Upper lobe of right lung (tissue), 1 donor: ENCODE measurements around the gene AGXT2. TPM values are rescaled to one million over a fixed set of nuclear protein-coding genes. Genes with fewer than 3 reads are reported as not detected.

Experiments used
- ATAC-seq: fragments of 200-7000 bp; cut with Tn5 transposase; one replicate; pipeline ENCODE4 v1.9.1; 2020; ENCODE audit warnings: mild to moderate bottlenecking, moderate library complexity
- DNase-seq: peaks from one replicate; pipeline ENCODE4 v3.0.0-alpha.2; 2020
- H3K27ac ChIP-seq: fragments of 200-600 bp; one replicate; pipeline ENCODE4 v1.8.0; 2022
- H3K27me3 ChIP-seq: fragments of 200-600 bp; one replicate; pipeline ENCODE4 v1.8.0; 2022; ENCODE audit warnings: mild to moderate bottlenecking
- H3K36me3 ChIP-seq: fragments of 200-600 bp; one replicate; pipeline ENCODE4 v1.8.0; 2022
- H3K4me1 ChIP-seq: fragments of 200-600 bp; one replicate; pipeline ENCODE4 v1.8.0; 2022
- H3K4me3 ChIP-seq: fragments of 200-600 bp; one replicate; pipeline ENCODE4 v1.8.0; 2022; ENCODE audit warnings: mild to moderate bottlenecking
- H3K9me3 ChIP-seq: fragments of 200-600 bp; one replicate; pipeline ENCODE4 v1.8.0; 2022
- CTCF ChIP-seq: fragments of 200-600 bp; IDR thresholded peaks from one replicate; pipeline ENCODE4 v1.8.0; 2022; ENCODE audit warnings: antibody characterized with exemption
- intact Hi-C: fragments of 100-400 bp; cut with DNase I; formaldehyde crosslinking; loops from one replicate; pipeline ENCODE4 v1.11.0; 2022
- total RNA-seq: library from RNA; stranded (reverse); fragmentation: NEBNext Ultra II Directional; extraction: Animal tissue kit (Norgen Biotek cat#: 25700); gene quantifications from one replicate; pipeline ENCODE4 v1.2.1, GENCODE V29; 2021
- donor health status: DM: no; HTN: yes; CAD: no; lungs with severe emphysema.

Gene AGXT2
- total RNA-seq, 1 donor from 2014 or later = not detected

- H3K36me3 ChIP-seq = no peaks in the 10 kb centered on the region
- H3K27me3 ChIP-seq = no peaks in the 10 kb centered on the region
- no peak overlapping the region for H3K4me3 ChIP-seq
- H3K9me3 ChIP-seq = no peaks in the 10 kb centered on the region
- ATAC-seq (no peak), DNase-seq (no peak)
- intact Hi-C loops = no loop called here
- no peaks in the 10 kb centered on the region for H3K4me1 ChIP-seq
- H3K27ac ChIP-seq = no peak overlapping the region
- TF ChIP-seq CTCF = no peak
Measured at GRCh38 chr5:35052838-35053237, 5.1 kb upstream of the AGXT2 start.

GRCh38 chr5:35050541-35051126, 2.9 kb upstream of the AGXT2 start:
- Histone ChIP-seq H3K36me3 (no peaks in the 10 kb centered on the region), H3K27me3 (no peaks in the 10 kb centered on the region), H3K27ac (no peak overlapping the region), H3K4me3 (no peak overlapping the region), H3K4me1 (no peaks in the 10 kb centered on the region), H3K9me3 (no peaks in the 10 kb centered on the region)
- ATAC-seq (no peak), DNase-seq (no peak)
- intact Hi-C loops = no loop called here
- TF ChIP-seq CTCF = no peak

- Histone ChIP-seq H3K27me3 (no peaks in the 10 kb centered on the region), H3K9me3 (no peaks in the 10 kb centered on the region), H3K4me3 (no peak overlapping the region), H3K4me1 (no peaks in the 10 kb centered on the region), H3K36me3 (no peaks in the 10 kb centered on the region), H3K27ac (no peak overlapping the region)
- DNase-seq (no peak), ATAC-seq (no peak)
- no peak for TF ChIP-seq CTCF
- intact Hi-C loops = no loop called here
Measured at GRCh38 chr5:35048910-35049309, 1.2 kb upstream of the AGXT2 start.

- H3K9me3 ChIP-seq = no peaks in the 10 kb centered on the region
- ATAC-seq (no peak), DNase-seq (no peak)
- intact Hi-C loops = no loop called here
- no peaks in the 10 kb centered on the region for H3K4me1 ChIP-seq
- TF ChIP-seq CTCF = no peak
- no peak overlapping the region for H3K4me3 ChIP-seq
- H3K27me3 ChIP-seq = no peaks in the 10 kb centered on the region
- H3K36me3 ChIP-seq = no peaks in the 10 kb centered on the region
- H3K27ac ChIP-seq = no peak overlapping the region
Measured at GRCh38 chr5:35046774-35047173, 975 bp downstream of the AGXT2 start.

- Histone ChIP-seq H3K27me3 (no peaks in the 10 kb centered on the region), H3K9me3 (no peaks in the 10 kb centered on the region), H3K27ac (no peak overlapping the region), H3K36me3 (no peaks in the 10 kb centered on the region), H3K4me1 (no peaks in the 10 kb centered on the region), H3K4me3 (no peak overlapping the region)
- ATAC-seq (no peak), DNase-seq (no peak)
- intact Hi-C loops = no loop called here
- TF ChIP-seq CTCF = no peak
Measured at GRCh38 chr5:35045280-35045679, 2.5 kb downstream of the AGXT2 start.

- H3K27me3 ChIP-seq = no peaks in the 10 kb centered on the region
- H3K9me3 ChIP-seq = no peaks in the 10 kb centered on the region
- no peak for TF ChIP-seq CTCF
- ATAC-seq (no peak), DNase-seq (no peak)
- H3K36me3 ChIP-seq = no peaks in the 10 kb centered on the region
- H3K27ac ChIP-seq = no peak overlapping the region
- intact Hi-C loops = no loop called here
- H3K4me1 ChIP-seq = no peaks in the 10 kb centered on the region
- H3K4me3 ChIP-seq = no peak overlapping the region
Measured at GRCh38 chr5:35044649-35045048, 3.1 kb downstream of the AGXT2 start.
